Epidermal melanocyte (primary cell): Measurements from ENCODE around the gene AQP12B.

ENCODE experiments used
- DNase-seq: peaks from one replicate; pipeline ENCODE4 v3.0.0; 2011; ENCODE audit warnings: low spot score; ENCODE audit not compliant: insufficient read length

AQP12B gene

DNA sequence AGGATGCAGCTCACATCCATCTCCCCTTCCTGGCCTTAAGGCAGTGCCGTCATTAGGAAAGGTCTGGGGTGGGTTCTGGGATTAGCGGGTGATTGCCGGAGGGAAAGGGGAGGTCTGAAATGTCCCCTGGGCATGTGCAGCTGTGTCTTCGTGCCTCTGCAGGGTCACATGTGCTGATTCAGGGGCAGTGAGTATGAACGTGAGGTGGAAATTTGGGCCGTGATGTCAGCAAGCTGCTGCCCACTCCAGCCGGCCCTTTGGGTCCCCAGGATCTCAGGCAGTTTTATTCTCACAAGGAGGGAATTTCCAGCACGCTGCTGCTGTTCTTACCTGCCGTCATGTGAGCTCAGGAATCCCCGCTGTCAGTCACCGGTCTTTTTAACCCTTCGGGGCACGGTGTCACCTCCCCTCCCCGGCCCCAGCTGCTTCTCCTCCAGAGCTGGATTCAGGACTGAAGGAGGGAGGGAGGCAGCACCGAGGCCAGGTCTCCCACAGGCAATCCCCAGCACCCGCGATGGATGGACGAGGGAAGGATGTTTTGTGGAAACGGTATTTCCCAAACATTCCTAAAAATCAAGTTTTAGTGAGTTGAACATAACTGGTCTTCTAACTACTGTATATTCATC lies 33.9 kb downstream of the AQP12B start:
- no peak for DNase-seq

DNA sequence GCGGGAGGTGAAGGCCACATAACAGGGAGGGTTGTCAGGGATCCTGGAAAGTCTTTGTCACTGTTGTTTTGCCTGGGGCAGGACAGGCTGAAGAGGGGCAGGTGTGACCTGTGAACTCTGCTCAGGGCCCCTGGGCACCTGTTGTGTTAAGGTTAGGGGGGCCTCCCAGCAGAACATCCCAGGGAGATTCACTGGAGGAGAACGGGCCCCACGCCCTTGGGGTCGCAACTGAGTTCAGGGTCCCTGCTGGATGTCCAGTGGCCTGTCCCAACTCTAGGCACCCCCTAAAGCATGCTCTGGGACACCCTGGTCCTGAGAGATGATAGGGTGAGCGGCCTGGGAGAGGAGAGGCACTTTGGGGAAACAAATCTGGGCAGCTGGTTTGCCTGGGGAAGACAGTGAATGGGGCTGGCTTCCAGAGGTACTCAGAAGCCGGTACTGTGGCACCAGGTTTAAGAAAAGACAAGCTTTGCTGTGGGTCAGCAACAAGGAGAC lies 34.5 kb downstream of the AQP12B start:
- DNase-seq, result no peak

DNA sequence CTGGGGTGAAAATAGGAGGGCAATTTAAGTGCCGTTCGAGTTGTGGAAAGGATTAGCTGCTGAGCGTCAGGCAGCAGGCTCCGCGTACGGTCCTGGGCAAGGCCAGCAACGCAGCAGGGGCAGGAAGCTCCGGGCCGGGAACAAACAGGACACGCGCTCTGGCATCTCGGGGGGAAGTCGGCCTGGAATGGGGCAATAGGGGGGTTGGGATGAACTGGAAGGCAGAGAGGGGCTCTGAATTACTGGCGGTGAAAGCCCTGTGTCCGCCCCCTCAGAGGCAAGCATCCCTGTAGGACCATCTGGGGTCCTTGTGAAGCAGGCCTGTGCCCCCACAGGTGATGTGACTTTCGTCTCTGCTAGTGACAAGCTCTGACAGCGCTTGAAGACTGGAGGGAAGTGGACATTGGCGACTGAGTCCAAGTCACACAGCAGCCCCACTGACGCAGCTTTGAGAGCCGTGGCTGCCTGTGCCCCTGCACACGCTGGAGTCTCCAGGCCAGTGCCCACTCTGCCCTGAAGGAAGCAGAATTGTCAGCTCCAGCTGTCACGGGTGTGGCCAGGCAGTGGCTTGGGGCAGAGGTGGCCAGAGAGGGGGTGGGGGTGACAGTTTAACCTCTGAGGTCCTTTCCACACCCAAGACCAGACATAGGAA lies 35.1 kb downstream of the AQP12B start:
- no peak for DNase-seq

DNA sequence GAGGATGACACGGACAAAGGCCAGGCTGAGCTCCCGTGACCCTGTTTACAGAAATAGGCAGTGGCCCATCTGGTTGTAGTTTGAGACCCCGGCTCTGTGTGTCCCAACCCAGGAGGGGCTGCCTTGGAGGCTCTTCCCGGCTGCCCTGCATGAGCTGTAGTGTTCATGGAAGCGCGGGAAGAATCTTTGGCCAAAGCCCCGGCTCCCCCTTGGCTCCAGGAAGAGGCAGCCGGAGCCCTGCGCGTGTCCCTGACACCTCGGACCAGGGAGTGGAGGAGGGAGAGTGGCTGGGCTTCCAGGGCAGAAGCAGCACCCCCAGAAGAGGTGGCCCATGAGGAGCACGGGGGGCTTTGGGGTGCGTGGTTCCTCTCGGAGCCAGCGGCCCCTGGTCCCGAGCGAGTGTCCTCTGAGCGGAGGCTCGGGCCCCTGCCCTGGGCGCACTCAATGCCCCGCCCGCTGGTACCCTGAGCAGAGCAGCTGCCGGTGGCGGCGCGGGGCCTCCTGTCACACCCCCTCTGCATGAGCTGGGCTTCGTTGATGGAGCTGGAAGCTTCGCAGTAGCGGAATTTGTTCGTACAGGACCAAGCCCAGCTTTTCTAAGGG lies 35.7 kb downstream of the AQP12B start:
- DNase-seq, result no peak

DNA sequence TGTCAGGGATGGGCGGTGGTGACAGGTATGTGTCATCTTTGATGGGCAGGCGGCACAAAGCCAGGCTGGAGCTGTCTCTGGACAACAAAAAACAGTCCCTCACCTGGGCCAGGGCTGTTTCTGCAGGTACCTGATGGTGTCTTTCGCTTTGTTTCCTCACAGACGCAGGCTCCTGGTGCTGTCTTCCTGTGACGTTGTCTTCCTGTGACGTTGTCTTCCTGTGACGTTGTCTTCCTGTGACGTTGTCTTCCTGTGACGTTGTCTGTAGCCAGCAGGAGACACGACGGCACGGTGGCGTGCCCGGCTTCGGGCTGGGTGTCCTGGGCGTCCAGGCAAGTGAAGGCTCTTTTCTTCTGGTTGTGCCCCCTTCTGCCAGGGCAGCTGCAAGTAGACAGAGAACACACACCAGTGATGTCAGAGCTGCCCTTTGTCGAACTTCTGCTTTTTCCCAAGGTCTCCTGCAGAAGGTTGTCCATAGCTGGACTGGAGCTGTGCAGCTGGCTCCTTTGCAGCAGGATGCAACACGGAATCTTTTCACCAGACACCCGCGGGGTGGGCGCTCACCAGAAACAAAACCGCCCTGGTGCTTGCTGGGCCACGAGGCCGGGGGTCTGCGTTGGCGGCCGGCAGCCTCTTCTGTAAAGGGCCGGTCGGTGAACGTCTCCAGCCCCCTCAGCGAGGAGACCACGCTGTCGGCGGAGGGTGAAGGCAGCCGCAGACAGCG lies 36.3 kb downstream of the AQP12B start:
- DNase-seq, result no peak

DNA sequence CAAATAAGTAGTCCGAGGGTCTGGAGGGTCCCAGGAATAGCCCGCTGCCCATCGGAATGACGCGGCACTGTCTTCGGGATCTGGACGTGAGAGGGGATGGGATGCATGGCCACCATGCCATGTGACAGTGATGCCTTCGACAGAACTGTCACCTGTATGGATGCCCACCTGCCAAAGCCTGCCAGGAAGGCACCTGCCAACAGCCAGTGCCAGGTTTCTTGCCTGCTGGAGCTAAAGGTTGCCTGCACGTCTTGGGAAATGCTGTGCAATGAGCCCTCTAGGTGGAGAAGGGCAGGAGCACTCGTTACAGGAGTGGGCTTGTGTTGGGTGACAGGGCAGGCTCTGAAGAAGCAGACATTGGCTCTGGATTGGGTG lies 36.9 kb downstream of the AQP12B start:
- DNase-seq, result no peak

DNA sequence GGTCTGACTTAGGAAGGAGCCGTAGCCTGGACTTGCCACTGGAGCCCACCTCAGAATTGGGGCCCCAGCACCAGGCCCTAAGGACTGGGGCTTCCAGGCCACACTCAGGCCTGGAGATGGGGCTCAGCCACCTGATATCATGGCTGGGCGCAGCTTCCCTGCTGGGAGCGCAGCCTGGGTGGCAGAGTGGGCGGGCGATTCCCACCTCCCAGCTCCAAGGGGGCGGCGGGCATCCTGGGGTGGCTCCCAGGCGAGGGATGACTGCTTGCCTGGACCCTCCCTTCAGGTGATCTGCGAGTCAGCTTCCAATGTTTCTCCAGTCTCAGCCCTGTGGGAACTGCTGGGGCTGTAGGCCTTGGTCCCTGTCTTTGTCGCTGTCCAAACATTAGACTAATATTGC lies 37.3 kb downstream of the AQP12B start:
- DNase-seq, result no peak

DNA sequence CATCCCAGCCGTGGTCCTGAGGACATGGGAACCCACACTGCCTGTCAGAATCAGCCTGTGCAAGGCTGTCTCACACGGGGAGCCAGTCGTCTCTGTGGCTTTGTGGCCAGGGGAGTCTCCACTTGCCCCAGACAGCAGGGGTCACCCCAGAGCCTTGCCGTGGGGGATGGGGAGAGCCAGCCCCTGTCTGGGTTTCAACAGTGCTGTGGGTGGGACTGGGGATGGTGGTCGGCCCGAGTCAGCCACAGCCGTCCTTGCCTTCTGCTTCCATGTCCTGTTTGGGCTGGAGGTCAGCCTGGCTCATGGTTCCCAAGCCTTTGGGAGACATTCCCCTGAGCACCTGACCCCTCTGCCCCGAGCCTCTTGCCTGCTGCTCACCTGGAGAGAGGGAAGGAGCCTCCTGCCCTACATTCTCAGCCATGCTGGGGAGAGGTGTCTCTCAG lies 37.8 kb downstream of the AQP12B start:
- DNase-seq, result no peak

DNA sequence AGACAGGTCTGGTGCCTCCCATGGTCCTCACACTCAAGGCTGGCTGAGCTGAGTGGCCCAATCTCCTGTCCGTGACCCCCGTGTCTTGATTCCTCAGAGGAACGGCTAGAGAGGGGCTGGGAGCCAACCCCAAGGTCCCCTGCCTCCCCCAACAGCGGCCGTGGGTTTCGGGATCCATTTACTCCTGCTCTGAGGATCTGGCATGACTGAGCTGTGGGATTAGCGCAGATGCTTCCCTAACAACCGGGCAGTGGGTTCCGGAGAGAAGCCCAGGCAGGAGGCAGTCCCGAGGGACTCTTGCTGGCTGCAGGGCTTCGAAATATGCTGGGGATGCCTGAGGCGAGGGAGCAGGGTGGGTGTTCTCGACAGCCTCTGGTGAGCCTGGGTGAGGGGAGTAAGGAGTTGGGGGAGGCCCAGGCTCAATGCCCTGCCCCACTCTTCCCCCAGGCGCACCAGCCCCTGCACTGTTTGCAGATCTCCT lies 38.5 kb downstream of the AQP12B start:
- DNase-seq, result no peak

DNA sequence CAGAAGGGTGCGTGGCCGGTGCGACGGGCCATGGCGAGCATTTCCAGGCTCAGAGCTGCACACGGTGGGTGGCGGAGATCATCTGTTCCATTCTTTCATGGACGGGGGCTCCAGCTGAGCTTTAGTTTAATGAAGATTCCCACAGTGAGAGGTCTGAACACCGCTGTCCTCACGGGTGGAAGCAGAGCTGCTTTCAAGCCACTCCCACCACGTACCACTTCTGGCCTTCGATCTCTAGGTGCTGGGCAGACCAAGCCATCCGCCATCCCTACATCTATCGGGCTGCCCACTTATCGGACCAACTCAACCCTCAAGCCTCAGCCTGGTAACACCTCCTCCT lies 38.9 kb downstream of the AQP12B start:
- DNase-seq, result no peak

DNA sequence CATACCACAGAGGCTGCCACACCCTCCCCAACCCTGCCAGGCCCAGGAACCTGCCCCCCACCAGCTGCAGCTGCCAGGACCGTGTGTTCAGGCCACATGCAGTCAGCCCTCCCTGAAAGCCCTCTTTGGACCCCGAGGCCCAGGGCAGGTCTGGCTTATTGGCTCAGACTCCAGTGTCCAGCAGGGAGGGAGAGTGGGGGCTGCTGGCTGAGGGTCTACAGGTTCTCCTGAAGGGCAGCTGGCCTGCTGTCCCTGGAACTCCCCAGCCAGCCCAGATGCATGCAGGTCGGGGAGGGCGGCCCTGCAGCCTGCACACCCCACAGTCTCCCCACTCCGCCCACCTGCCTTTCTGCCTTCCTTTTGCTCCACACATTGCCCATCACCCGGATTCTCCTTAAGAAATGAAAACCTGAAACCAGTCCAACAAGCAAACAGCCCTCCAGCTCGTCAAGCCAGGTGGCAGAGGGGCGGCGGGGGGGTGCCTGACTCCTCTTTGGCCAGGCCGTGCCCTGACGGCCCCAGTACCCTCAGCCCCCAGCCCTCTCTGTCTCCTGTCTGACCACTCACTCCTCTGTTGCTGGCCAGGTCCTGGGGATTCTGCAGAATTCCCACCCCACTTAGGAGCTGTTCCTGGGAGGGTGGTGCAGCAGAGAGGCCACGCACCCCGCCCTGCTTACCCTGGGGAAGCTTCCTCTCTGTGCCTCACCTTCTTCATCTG lies 39.4 kb downstream of the AQP12B start:
- DNase-seq, result no peak

DNA sequence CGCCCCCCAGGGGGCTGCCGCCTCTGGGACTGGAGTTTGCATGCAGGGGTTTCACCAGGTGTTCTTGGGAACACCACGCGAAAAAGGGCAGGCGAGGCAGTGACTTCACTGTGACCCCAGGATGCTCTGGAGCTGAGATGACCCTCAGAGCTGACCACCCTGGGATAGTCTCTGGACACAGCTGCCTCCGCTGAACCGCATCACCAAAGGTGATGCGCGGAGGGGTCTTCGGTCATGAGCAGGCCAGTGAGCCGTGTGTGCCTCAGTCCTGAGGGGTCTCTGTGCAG lies 39.9 kb downstream of the AQP12B start:
- DNase-seq, result no peak

DNA sequence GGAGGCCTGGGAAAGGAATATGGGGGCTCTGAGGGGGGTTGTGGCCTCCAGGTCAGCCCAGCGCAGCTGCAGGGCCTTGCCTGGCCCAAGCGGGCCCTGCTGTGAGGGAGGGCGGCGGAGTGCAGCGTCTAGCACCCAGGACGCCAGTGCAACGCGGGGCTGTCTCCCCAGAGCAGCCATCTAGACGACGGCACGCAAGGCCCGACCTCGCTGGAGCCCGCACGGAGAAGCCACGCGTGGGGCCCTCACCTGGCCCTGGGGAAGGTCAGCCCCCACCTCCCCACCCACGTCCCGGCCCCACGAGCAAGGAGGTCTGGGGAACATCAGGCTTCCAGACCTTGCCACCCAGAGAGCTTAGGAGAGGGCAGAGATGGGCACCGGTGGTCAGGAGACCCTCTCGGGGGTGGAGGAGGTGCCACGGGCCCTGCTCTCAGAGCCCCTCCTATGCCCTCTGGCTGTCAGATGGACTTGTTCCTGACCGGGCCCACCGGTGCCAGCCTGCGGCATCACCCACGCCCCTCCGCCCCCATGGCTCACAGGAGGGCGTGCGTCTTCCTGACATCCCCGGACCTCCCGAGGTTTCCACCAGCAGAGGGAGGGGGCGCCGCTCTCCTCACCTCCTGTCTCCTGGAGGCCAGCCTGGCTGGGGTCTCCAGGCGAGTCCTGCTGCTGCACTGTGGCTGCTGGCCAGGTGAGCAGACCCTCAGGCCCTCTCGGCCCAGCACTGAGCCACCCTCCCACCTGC lies 40.5 kb downstream of the AQP12B start:
- DNase-seq, result no peak

DNA sequence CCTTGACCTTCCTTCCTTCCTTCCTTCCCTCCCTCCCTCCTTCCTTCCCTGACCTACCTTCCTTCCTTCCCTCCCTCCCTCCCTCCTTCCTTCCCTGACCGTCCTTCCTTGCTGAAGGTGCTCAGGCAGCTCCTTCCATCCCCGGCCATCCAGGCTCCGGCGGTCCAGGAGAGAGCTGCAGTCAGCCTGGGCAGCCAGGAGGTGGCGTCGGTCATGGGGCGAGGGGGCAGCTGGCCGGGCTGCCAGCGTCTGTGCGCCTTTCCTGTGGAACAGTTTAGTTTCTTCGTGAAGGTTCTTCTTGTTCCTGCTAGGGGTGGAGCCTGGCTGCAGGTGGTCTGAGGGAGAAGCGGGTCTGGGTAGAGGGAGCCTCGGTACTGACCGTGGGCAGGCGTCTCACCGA lies 41.7 kb downstream of the AQP12B start:
- DNase-seq, result no peak

DNA sequence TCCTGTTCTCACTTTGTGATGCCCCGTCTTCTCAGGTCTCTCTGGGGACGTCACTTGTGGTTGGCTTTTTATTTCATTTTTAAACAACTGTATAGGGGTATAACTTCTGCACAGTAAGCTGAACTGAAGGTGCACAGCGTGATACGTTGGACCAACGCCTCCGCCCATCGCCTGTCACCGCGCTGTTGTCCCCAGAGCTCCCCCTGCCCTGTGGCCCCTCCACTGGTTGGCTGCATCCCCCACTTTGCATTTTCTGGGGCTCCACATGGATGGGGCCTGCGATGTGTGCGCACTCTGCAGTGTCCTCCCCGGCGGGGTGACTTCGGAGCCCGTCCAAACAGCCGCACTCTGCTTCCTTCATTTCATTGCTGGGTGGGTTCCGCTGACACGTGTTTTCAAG lies 43.1 kb downstream of the AQP12B start:
- DNase-seq, result no peak

DNA sequence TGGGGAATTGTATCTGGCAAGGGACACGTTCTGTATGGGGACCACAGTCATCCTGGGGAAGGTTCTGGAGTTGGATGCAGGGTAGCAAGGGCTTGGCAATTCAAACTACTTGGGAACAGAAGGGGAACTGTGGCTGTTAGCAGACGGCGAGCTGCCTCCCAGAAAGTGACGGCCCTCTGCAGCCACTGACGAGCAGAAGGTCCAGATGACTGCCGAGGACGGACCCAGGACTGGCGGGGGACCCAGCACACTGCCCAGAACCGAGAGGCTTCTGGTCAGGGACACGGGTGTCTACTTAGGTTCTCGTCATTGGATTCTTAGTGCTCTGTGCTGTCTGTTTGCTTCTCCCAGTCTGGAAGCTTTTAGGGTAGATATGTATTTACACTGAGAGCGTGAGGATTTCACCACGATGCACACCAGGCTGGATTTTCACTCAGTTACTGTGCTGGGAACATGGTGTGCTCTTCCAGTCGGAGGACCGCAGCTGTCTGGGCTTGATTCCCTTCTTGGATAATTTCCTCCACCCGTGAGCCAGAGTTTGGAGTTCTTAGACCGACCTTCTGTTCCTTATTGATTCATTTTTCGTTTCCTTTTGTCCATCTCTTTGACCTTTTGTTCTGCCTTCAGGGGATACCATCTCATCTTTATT lies 44.0 kb downstream of the AQP12B start:
- no peak for DNase-seq

DNA sequence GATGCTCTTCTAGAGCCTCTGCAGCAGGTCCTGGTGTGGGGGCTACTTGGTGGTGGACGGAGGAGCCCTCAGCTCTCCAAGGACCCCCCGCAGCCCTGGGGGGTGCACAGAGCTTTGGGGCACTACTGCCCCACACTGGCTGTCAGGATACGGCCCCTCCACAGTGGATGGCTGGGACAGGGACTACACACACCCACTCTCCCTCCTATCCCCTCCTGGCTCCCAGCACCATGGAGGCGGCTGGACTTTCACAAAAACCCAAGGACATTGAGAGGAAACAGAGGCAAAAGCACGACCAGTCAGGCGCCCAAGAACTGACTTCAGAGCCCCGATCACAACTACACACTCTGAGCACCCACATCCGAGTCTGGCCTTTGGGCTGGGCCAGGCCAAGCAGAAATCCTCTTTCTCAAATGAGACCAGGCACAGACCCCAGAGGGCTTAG lies 44.8 kb downstream of the AQP12B start:
- no peak for DNase-seq

DNA sequence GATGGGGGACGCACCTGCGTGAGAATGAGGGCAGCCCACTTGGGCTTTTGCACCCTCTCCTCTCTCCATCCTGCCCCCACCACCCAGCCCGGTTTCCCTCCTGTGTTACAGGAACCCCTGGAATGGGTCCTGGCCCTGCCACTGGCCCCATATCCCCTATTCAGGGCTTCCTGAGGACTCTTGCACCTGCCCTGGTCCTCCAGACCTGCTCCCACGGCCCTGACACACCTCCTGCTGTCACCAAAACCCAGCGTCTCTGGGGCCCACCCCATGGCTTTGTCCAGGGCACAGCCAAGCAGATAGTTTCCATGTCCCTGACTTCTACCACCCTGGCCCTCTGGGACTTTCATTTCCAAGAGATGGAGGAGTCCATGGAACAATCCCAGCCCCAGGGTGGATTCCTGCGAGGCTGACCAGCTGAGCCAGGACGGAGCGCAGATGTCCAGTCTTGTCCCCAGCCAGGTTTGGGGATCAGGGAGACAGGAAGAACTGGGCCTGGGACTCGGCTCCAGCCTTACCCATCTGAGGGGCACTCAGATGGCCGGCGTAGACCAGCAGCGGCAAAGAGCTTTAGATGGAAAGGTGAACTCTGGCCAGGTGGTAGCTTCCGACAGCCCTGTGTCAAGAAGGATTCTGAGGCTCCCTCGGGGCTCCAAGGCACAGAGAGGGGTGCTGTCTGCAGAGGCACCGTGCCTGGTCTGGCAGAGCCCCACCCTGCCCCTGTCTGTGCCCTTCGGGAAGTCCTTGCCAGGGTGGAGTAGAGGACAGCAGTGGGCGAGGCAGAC lies 45.4 kb downstream of the AQP12B start:
- no peak for DNase-seq

DNA sequence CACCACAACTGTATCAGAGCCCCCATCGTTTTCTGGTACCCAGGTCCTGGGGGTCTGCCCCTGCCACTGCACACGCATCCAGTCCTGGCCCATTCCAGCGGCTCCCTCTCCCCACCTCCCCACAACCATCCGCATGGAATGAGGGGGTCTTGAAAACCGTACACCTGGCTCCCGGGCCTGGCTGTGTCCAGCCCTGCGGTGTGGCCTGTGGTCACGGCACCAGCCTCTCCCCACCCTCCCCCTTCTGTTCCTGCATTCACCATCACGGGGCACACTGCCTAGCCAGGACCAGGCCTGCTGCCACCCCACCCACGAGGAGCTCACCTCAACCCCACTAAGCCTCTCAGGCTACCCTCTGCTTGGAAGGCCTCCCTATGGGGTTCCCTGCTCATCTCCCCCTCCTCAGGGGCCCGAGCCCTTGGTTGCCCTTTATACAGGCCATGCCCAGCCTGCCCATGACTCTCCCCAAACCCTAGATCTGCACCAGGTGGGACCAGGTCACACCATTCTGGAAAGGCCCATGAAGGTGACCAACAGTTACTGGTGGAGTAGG lies 46.0 kb downstream of the AQP12B start:
- DNase-seq, result no peak
